ENCODE measurements around the gene DAAM1.

Gene DAAM1

GRCh38 chr14:59150990-59151389, 37.5 kb upstream of the DAAM1 start:
- TF ChIP-seq CTCF (IDR thresholded peaks at IDR 0.05; ENCODE audit: low read depth, low read length, missing control alignments): no peak
- DNase-seq (ENCODE audit: low read depth): no peak
- no peak overlapping the region for H3K4me3 ChIP-seq (ENCODE audit: low read depth, low read length)

- TF ChIP-seq CTCF (IDR thresholded peaks at IDR 0.05; ENCODE audit: low read depth, low read length, missing control alignments): no peak
- no peak overlapping the region for H3K4me3 ChIP-seq (ENCODE audit: low read depth, low read length)
- no peak for DNase-seq (ENCODE audit: low read depth)
These were observed 34.1 kb upstream of the DAAM1 start for GRCh38 chr14:59154373-59154772.

- H3K4me3 ChIP-seq (ENCODE audit: low read depth, low read length): no peak overlapping the region
- DNase-seq (ENCODE audit: low read depth): no peak
- no peak for TF ChIP-seq CTCF (IDR thresholded peaks at IDR 0.05; ENCODE audit: low read depth, low read length, missing control alignments)
These were observed 32.6 kb upstream of the DAAM1 start for GRCh38 chr14:59155886-59156285.

GRCh38 chr14:59159169-59159568, 29.3 kb upstream of the DAAM1 start:
- TF ChIP-seq CTCF (IDR thresholded peaks at IDR 0.05; ENCODE audit: low read depth, low read length, missing control alignments): no peak
- H3K4me3 ChIP-seq (ENCODE audit: low read depth, low read length): no peak overlapping the region
- no peak for DNase-seq (ENCODE audit: low read depth)

- H3K4me3 ChIP-seq (ENCODE audit: low read depth, low read length): no peak overlapping the region
- no peak for TF ChIP-seq CTCF (IDR thresholded peaks at IDR 0.05; ENCODE audit: low read depth, low read length, missing control alignments)
- DNase-seq (ENCODE audit: low read depth): no peak
These were observed 28.0 kb upstream of the DAAM1 start for GRCh38 chr14:59160506-59160905.

GRCh38 chr14:59161561-59162175, 26.8 kb upstream of the DAAM1 start:
- no peak overlapping the region for H3K4me3 ChIP-seq (ENCODE audit: low read depth, low read length)
- DNase-seq (ENCODE audit: low read depth): no peak
- TF ChIP-seq CTCF (IDR thresholded peaks at IDR 0.05; ENCODE audit: low read depth, low read length, missing control alignments): no peak

GRCh38 chr14:59166258-59166657, 22.2 kb upstream of the DAAM1 start:
- TF ChIP-seq CTCF (IDR thresholded peaks at IDR 0.05; ENCODE audit: low read depth, low read length, missing control alignments): no peak
- no peak for DNase-seq (ENCODE audit: low read depth)
- H3K4me3 ChIP-seq (ENCODE audit: low read depth, low read length): no peak overlapping the region
